Body of pancreas (tissue), 4 donors: ENCODE results near the gene ZNF74. TPM values are rescaled to one million over a fixed set of nuclear protein-coding genes. Genes with fewer than 3 reads are reported as not detected.

Source experiments
- ATAC-seq: fragments of 150-250 bp; one replicate; pipeline ENCODE4 v1.9.1; 2016
- DNase-seq, 4 donors: peaks; one replicate each; pipeline ENCODE4 v3.0.0-alpha.2; 2019
- H3K27ac ChIP-seq, 4 donors: fragments of 200-600 bp; sonication (generic); 1 replicate in 3 of 4; 2 replicates in 1 of 4; pipeline versions ENCODE4 v1.5.1 to v1.6.1; 2016 to 2019; ENCODE audit warnings: mild to moderate bottlenecking in 1 of 4, mixed read lengths in 1 of 4, moderate library complexity in 1 of 4
- H3K27me3 ChIP-seq, 2 donors: fragments of 200-600 bp; sonication (generic); one replicate each; pipeline ENCODE4 v1.6.0; 2016; ENCODE audit warnings: mild to moderate bottlenecking in 1 of 2
- H3K36me3 ChIP-seq, 2 donors: fragments of 200-600 bp; sonication (generic); replicated peaks in 1 of 2; 2 replicates each; pipeline ENCODE4 v1.5.1; 2016; ENCODE audit warnings: low read depth in 2 of 2; ENCODE audit not compliant: insufficient read depth in 1 of 2
- H3K4me1 ChIP-seq: fragments of 200-600 bp; sonication (generic); one replicate; pipeline ENCODE4 v1.6.0; 2016
- H3K4me3 ChIP-seq, 2 donors: fragments of 200-600 bp; sonication (generic); 1 replicate in 1 of 2; 2 replicates in 1 of 2; pipeline ENCODE4 v1.5.1; 2016 to 2019
- H3K9me3 ChIP-seq, 3 donors: fragments of 200-600 bp; sonication (generic); 1 replicate in 2 of 3; 2 replicates in 1 of 3; pipeline ENCODE4 v1.5.1; 2016
- CTCF ChIP-seq, 7 experiments: fragments of 450-650 bp in 4 of 7; fragments of 200-600 bp in 3 of 7; sonication (generic) in 3 of 7; IDR thresholded peaks; one replicate each; pipeline ENCODE4 v1.5.1; 2016 to 2019; ENCODE audit warnings: antibody characterized with exemption in 7 of 7
- POLR2A ChIP-seq, 3 donors: fragments of 450-650 bp; IDR thresholded peaks; one replicate each; pipeline ENCODE4 v1.6.1; 2016; ENCODE audit warnings: antibody characterized with exemption in 3 of 3, mild to moderate bottlenecking in 2 of 3
- WGBS, 2 donors: methylation state at CpG; one replicate each; pipeline ENCODE4 v1.1.5; 2017; 5-methylcytosine and 5-hydroxymethylcytosine counted together
- intact Hi-C: fragments of 100-400 bp; cut with DNase I; formaldehyde crosslinking; loops from one replicate; pipeline ENCODE4 v1.15.1; 2023
- total RNA-seq, 2 donors: library from RNA; depleted of rRNA; stranded (reverse); fragments of >200 nt; gene quantifications; one replicate each; pipeline ENCODE4 v1.1.0, GENCODE V29; 2016

ZNF74 gene
- total RNA-seq, 2 donors from 2014 or later, result 7.3 to 10.4 TPM

GRCh38 chr22:20423906-20424551 lies 30.1 kb downstream of the ZNF74 start:
- no peak overlapping the region for H3K4me3 ChIP-seq
- no peak for TF ChIP-seq CTCF (IDR thresholded peaks at IDR 0.05)
- no peak for TF ChIP-seq POLR2A (IDR thresholded peaks at IDR 0.05)
- intact Hi-C loops, result no loop called here
- no peaks in the 10 kb centered on the region for H3K9me3 ChIP-seq
- no peak for DNase-seq
- no peak for ATAC-seq
- WGBS, 2 donors, result 76 to 86% methylated on average over 10 to 28 of the region's 31 CpGs
- H3K27ac ChIP-seq, result no peak overlapping the region
- H3K4me1 ChIP-seq, result peaks cover 22% of the 10 kb centered on the region
- H3K36me3 ChIP-seq, result no peaks in the 10 kb centered on the region
- peaks cover 0 to 8% of the 10 kb centered on the region in 2 donors for H3K27me3 ChIP-seq

- DNase-seq (no peak), ATAC-seq (no peak)
- H3K4me3 ChIP-seq, result no peak overlapping the region
- peaks cover 23% of the 10 kb centered on the region for H3K4me1 ChIP-seq
- intact Hi-C loops, result no loop called here
- TF ChIP-seq CTCF (IDR thresholded peaks at IDR 0.05), result no peak
- peaks cover 0 to 10% of the 10 kb centered on the region in 2 donors for H3K27me3 ChIP-seq
- H3K27ac ChIP-seq, result no peak overlapping the region
- H3K36me3 ChIP-seq, result no peaks in the 10 kb centered on the region
- WGBS, 2 donors, result 80 to 89% methylated on average over 9 to 15 of the region's 15 CpGs
- H3K9me3 ChIP-seq, result no peaks in the 10 kb centered on the region
Measured at GRCh38 chr22:20424568-20424931, 30.6 kb downstream of the ZNF74 start.

- Histone ChIP-seq H3K27me3 (peaks cover 0 to 15% of the 10 kb centered on the region in 2 donors), H3K27ac (no peak overlapping the region), H3K4me3 (no peak overlapping the region), H3K9me3 (no peaks in the 10 kb centered on the region), H3K36me3 (no peaks in the 10 kb centered on the region), H3K4me1 (peaks cover 28% of the 10 kb centered on the region)
- DNase-seq (no peak), ATAC-seq (no peak)
- TF ChIP-seq CTCF (IDR thresholded peaks at IDR 0.05), result no peak
- TF ChIP-seq POLR2A (IDR thresholded peaks at IDR 0.05), result no peak
- 42 to 69% methylated on average over 10 to 29 of the region's 59 CpGs for WGBS, 2 donors
- intact Hi-C loops, result loop anchor here (5.0 kb wide), 1 partner anchor 67 kb away; no protein-coding TSS in a partner anchor
Measured at GRCh38 chr22:20424932-20425565, 31.1 kb downstream of the ZNF74 start.

- Histone ChIP-seq H3K36me3 (no peaks in the 10 kb centered on the region), H3K27ac (no peak overlapping the region), H3K4me1 (peaks cover 35% of the 10 kb centered on the region), H3K27me3 (peaks cover 0 to 18% of the 10 kb centered on the region in 2 donors), H3K9me3 (no peaks in the 10 kb centered on the region), H3K4me3 (no peak overlapping the region)
- DNase-seq (no peak), ATAC-seq (no peak)
- intact Hi-C loops, result loop anchor here (5.0 kb wide), 1 partner anchor 67 kb away; no protein-coding TSS in a partner anchor
- WGBS, 2 donors, result 6% methylated on average over 79 of the region's 96 CpGs; no CpG with 5 or more reads in 1 of the 2 donors
- TF ChIP-seq POLR2A (IDR thresholded peaks at IDR 0.05) (no peak), CTCF (IDR thresholded peaks at IDR 0.05) (no peak)
Measured at GRCh38 chr22:20425566-20426258, 31.8 kb downstream of the ZNF74 start.
